HepG2 (cell line): ENCODE measurements around the gene KLHL13. TPM values are rescaled to one million over a fixed set of nuclear protein-coding genes. Genes with fewer than 3 reads are reported as not detected.

Experiments
- ATAC-seq: fragments of 200-7000 bp; cut with Tn5 transposase; 3 replicates; pipeline ENCODE4 v1.9.1; 2020; ENCODE audit warnings: mild to moderate bottlenecking, moderate library complexity
- BruUV-seq: library from RNA; stranded (reverse); fragments of 400-500 nt; replicated peaks from 2 replicates; lab custom pipeline; 2021; lab: Mats Ljungman, UMichigan
- CTCF ChIA-PET: fragments of 300-600 bp; formaldehyde crosslinking; extraction: SDS; loops from one replicate; lab custom pipeline; 2021; ENCODE audit warnings: low total read pairs, inconsistent platforms, low intra/inter-chr PET ratio; lab: Yijun Ruan, JAX
- POLR2A ChIA-PET: fragments of 350-600 bp; sonication (Branson Sonifier 250); formaldehyde crosslinking; loops from one replicate; lab custom pipeline; 2020; ENCODE audit warnings: antibody characterized with exemption, inconsistent platforms; lab: Yijun Ruan, JAX
- DNase-seq: peaks from one replicate; pipeline ENCODE4 v3.0.0-alpha.2; 2015; ENCODE audit warnings: low spot score
- FAIRE-seq: peaks from 3 replicates; lab custom pipeline; 2011; peaks lifted over from hg19 to GRCh38; lab: Jason Lieb, UNC
- H2AFZ ChIP-seq: one replicate; pipeline ENCODE4 v1.6.1; 2011; ENCODE audit warnings: low read length, inconsistent platforms
- H3K27ac ChIP-seq: fragments of 300-600 bp; 3 replicates; pipeline ENCODE4 v1.8.0; 2011; ENCODE audit warnings: mixed run types, mild to moderate bottlenecking, mixed read lengths, low read length, inconsistent platforms; ENCODE audit not compliant: insufficient read depth; ENCODE audit errors: extremely low read length
- H3K27me3 ChIP-seq, 2 experiments: fragments of 200-600 bp in 1 of 2; 2 replicates in 1 of 2; 3 replicates in 1 of 2; pipeline versions ENCODE4 v1.6.0 to v1.8.0; 2011; ENCODE audit warnings: low read length in 2 of 2, mild to moderate bottlenecking in 2 of 2, moderate library complexity in 2 of 2, inconsistent platforms in 1 of 2; ENCODE audit not compliant: insufficient read depth in 2 of 2, control insufficient read depth in 1 of 2
- H3K36me3 ChIP-seq, 2 experiments: fragments of 200-600 bp in 1 of 2; replicated peaks in 1 of 2; 2 replicates in 1 of 2; 3 replicates in 1 of 2; pipeline versions ENCODE4 v1.5.1 to v1.8.0; 2011; ENCODE audit warnings: low read length in 2 of 2, inconsistent platforms in 1 of 2; ENCODE audit not compliant: insufficient read depth in 2 of 2, control insufficient read depth in 1 of 2
- H3K4me1 ChIP-seq: 2 replicates; pipeline ENCODE4 v1.5.1; 2012; ENCODE audit warnings: low read length, inconsistent platforms; ENCODE audit not compliant: insufficient read depth
- H3K4me2 ChIP-seq: 2 replicates; pipeline ENCODE4 v1.6.0; 2011; ENCODE audit warnings: low read depth, low read length, inconsistent platforms
- H3K4me3 ChIP-seq, 3 experiments: fragments of 200-600 bp in 1 of 3; sonication (generic), shearing (Covaris generic) in 1 of 3; replicated peaks in 1 of 3; 2 replicates each; pipeline ENCODE4 v1.5.1; 2011 to 2016; ENCODE audit warnings: low read length in 3 of 3, inconsistent platforms in 2 of 3, low read depth in 2 of 3, mild to moderate bottlenecking in 2 of 3, control low read depth in 1 of 3, mixed read lengths in 1 of 3; ENCODE audit not compliant: insufficient read depth in 1 of 3
- H3K79me2 ChIP-seq: one replicate; pipeline ENCODE4 v1.6.1; 2011; ENCODE audit warnings: low read length, inconsistent platforms; ENCODE audit not compliant: insufficient read depth
- H3K9ac ChIP-seq: 2 replicates; pipeline ENCODE4 v1.6.0; 2011; ENCODE audit warnings: mild to moderate bottlenecking, low read depth, low read length, inconsistent platforms; ENCODE audit not compliant: insufficient read depth
- H3K9me3 ChIP-seq: 2 replicates; pipeline ENCODE4 v1.5.1; 2012; ENCODE audit warnings: mild to moderate bottlenecking, low read length
- H4K20me1 ChIP-seq: 2 replicates; pipeline ENCODE4 v1.6.0; 2011; ENCODE audit warnings: inconsistent platforms, mild to moderate bottlenecking, low read length, moderate library complexity; ENCODE audit not compliant: insufficient read depth
- CHD2 ChIP-seq: IDR thresholded peaks from 2 replicates; pipeline ENCODE4 v1.6.1; 2011; ENCODE audit warnings: low read depth, low read length, improper control_type of control experiment
- MAFF ChIP-seq: IDR thresholded peaks from 2 replicates; pipeline ENCODE4 v1.6.1; 2011; ENCODE audit warnings: low read depth, low read length, improper control_type of control experiment
- ZBTB38 ChIP-seq: sonication (generic); formaldehyde crosslinking; IDR thresholded peaks from 2 replicates; pipeline ENCODE4 v1.5.1; 2020; ENCODE audit warnings: mild to moderate bottlenecking, missing genetic modification reagents
- ZBTB44 ChIP-seq: sonication (generic); formaldehyde crosslinking; IDR thresholded peaks from 2 replicates; pipeline ENCODE4 v1.4.0; 2020; ENCODE audit warnings: missing genetic modification reagents
- ZMAT3 ChIP-seq: sonication (generic); formaldehyde crosslinking; conservative IDR thresholded peaks from 2 replicates; pipeline ENCODE4 v1.7.0; 2021; ENCODE audit warnings: missing genetic modification reagents
- ZNF18 ChIP-seq: sonication (generic); formaldehyde crosslinking; IDR thresholded peaks from 2 replicates; pipeline ENCODE4 v1.8.0; 2022; ENCODE audit warnings: mild to moderate bottlenecking, missing genetic modification reagents; ENCODE audit not compliant: insufficient replicate concordance
- WGBS: methylation state at CpG from one replicate; pipeline ENCODE4 v1.1.6; 2017; ENCODE audit warnings: low lambda C conversion rate; 5-methylcytosine and 5-hydroxymethylcytosine counted together
- in situ Hi-C: cut with HindIII; loops from 2 replicates; pipeline ENCODE4 v1.10.0; 2017; ENCODE audit warnings: low pct_unique_long_range_greater_than_20kb; ENCODE audit not compliant: extremely low pct_ligation_motif_present
- intact Hi-C: fragments of 100-400 bp; cut with micrococcal nuclease; formaldehyde crosslinking; loops from one replicate; pipeline ENCODE4 v1.10.0; 2022; ENCODE audit not compliant: unreplicated experiment
- polyA plus RNA-seq, 8 experiments: library from polyadenylated mRNA; depleted of rRNA in 3 of 8; stranded (reverse) in 7 of 8; unstranded in 1 of 8; fragments of >200 nt; fragmentation: Illumina TruSeq in 4 of 8; extraction: Trizol in 4 of 8; gene quantifications; 2 replicates each; pipeline versions ENCODE4 v1.2.1 to v1.2.3, GENCODE V29; 2011 to 2016; ENCODE audit warnings: low read depth in 4 of 8, missing spikeins in 1 of 8, mixed read lengths in 1 of 8; ENCODE audit not compliant: insufficient read depth in 1 of 8
- total RNA-seq, 5 experiments: library from RNA; depleted of rRNA; stranded (reverse); fragments of >200 nt; fragmentation: Illumina TruSeq; extraction: Trizol; gene quantifications; 2 replicates each; pipeline ENCODE4 v1.2.3, GENCODE V29; 2016; ENCODE audit warnings: low read depth in 1 of 5
- TF ChIP-seq, protein P1 (sequence below): sonication (generic); formaldehyde crosslinking; IDR thresholded peaks from 2 replicates; pipeline ENCODE4 v1.4.0; 2020; ENCODE audit warnings: mild to moderate bottlenecking, missing genetic modification reagents, borderline replicate concordance
- TF ChIP-seq, protein P2 (sequence below): sonication (generic); formaldehyde crosslinking; IDR thresholded peaks from 2 replicates; pipeline ENCODE4 v1.4.0; 2020; ENCODE audit warnings: missing genetic modification reagents

KLHL13 gene
- total and polyA plus RNA-seq, 2 of the 13 experiments (the other 11 are each of a cell fraction or from before 2014, with no cell fraction given): 0.28 to 1.6 TPM

DNA sequence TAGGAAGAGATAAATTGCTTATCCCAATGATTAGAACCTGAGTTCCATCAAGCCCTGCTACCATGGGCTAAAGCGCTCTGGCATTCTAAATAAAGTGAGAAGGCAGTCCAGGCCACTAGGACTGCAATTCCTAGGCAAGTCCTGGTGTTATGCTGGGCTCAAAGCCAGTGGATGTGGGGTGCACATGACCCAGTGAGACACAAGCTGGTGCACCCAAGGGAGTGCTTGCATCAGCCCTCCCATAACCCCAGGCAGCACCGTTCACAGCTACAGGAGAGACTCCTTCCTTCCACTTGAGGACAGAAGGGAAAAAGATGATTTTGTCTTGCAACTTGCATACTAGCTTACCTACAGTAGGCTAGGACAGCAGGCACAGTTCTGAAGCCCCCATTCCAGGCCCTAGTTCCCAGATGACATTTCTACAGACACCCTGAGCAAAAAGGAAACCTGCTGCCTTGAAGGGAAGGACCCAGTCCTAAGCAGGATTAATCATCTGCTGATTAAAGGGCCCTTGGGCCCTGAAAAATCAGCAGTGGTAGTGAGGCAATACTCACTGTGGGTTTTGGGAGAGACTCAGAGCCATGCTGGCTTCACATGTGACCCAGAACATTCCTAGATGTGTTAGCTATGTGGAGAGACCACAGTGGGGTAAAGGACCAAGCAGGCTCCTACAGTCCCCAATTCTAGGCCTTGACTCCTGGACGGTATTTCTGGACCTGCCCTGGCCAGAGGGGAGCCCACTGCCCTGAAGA is 77.8 kb downstream of the KLHL13 start:
- H3K9me3 ChIP-seq: no peaks in the 10 kb centered on the region
- BruUV-seq: no TSS peak
- intact Hi-C loops (no loop called here), in situ Hi-C loops (no loop called here)
- ATAC-seq: no peak
- H3K4me1 ChIP-seq: no peaks in the 10 kb centered on the region
- H3K27ac ChIP-seq: no peak overlapping the region
- no peak overlapping the region for H3K4me3 ChIP-seq
- H3K9ac ChIP-seq: no peak overlapping the region
- DNase-seq: no peak
- H4K20me1 ChIP-seq: no peaks in the 10 kb centered on the region
- no peak overlapping the region for H2AFZ ChIP-seq
- no peaks in the 10 kb centered on the region for H3K36me3 ChIP-seq
- no CpG with 5 or more reads among the region's 3 CpGs for WGBS
- no peak overlapping the region for H3K4me2 ChIP-seq
- TF ChIP-seq ZNF18 (CRISPR knock-in tag): no peak
- TF ChIP-seq CHD2: no peak
- TF ChIP-seq, protein P1, sequence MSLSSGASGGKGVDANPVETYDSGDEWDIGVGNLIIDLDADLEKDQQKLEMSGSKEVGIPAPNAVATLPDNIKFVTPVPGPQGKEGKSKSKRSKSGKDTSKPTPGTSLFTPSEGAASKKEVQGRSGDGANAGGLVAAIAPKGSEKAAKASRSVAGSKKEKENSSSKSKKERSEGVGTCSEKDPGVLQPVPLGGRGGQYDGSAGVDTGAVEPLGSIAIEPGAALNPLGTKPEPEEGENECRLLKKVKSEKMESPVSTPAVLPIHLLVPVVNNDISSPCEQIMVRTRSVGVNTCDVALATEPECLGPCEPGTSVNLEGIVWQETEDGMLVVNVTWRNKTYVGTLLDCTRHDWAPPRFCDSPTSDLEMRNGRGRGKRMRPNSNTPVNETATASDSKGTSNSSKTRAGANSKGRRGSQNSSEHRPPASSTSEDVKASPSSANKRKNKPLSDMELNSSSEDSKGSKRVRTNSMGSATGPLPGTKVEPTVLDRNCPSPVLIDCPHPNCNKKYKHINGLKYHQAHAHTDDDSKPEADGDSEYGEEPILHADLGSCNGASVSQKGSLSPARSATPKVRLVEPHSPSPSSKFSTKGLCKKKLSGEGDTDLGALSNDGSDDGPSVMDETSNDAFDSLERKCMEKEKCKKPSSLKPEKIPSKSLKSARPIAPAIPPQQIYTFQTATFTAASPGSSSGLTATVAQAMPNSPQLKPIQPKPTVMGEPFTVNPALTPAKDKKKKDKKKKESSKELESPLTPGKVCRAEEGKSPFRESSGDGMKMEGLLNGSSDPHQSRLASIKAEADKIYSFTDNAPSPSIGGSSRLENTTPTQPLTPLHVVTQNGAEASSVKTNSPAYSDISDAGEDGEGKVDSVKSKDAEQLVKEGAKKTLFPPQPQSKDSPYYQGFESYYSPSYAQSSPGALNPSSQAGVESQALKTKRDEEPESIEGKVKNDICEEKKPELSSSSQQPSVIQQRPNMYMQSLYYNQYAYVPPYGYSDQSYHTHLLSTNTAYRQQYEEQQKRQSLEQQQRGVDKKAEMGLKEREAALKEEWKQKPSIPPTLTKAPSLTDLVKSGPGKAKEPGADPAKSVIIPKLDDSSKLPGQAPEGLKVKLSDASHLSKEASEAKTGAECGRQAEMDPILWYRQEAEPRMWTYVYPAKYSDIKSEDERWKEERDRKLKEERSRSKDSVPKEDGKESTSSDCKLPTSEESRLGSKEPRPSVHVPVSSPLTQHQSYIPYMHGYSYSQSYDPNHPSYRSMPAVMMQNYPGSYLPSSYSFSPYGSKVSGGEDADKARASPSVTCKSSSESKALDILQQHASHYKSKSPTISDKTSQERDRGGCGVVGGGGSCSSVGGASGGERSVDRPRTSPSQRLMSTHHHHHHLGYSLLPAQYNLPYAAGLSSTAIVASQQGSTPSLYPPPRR (CRISPR knock-in tag): no peak
- no peak for TF ChIP-seq MAFF
- no peak for TF ChIP-seq ZBTB44 (CRISPR knock-in tag)
- no peak for TF ChIP-seq ZBTB38 (CRISPR knock-in tag)
- TF ChIP-seq, protein P2, sequence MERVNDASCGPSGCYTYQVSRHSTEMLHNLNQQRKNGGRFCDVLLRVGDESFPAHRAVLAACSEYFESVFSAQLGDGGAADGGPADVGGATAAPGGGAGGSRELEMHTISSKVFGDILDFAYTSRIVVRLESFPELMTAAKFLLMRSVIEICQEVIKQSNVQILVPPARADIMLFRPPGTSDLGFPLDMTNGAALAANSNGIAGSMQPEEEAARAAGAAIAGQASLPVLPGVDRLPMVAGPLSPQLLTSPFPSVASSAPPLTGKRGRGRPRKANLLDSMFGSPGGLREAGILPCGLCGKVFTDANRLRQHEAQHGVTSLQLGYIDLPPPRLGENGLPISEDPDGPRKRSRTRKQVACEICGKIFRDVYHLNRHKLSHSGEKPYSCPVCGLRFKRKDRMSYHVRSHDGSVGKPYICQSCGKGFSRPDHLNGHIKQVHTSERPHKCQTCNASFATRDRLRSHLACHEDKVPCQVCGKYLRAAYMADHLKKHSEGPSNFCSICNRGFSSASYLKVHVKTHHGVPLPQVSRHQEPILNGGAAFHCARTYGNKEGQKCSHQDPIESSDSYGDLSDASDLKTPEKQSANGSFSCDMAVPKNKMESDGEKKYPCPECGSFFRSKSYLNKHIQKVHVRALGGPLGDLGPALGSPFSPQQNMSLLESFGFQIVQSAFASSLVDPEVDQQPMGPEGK (CRISPR knock-in tag): no peak
- TF ChIP-seq ZMAT3 (CRISPR knock-in tag): no peak
- CTCF ChIA-PET: no interaction called here
- H3K27me3 ChIP-seq: no peaks in the 10 kb centered on the region
- no peaks in the 10 kb centered on the region for H3K79me2 ChIP-seq
- no peak for FAIRE-seq
- POLR2A ChIA-PET: no interaction called here
